WTC11 (cell line): ENCODE results near the gene DNAH7. TPM values are rescaled to one million over a fixed set of nuclear protein-coding genes. Genes with fewer than 3 reads are reported as not detected.

Experiments
- ATAC-seq: fragments of 200-7000 bp; cut with Tn5 transposase; 2 replicates; pipeline ENCODE4 v1.10.0; 2021; ENCODE audit warnings: mild to moderate bottlenecking, moderate library complexity
- CTCF ChIA-PET: fragments of 300-600 bp; sonication (Branson Sonifier 250); formaldehyde crosslinking; loops from one replicate; lab custom pipeline; 2021; ENCODE audit warnings: antibody characterized with exemption; lab: Charles Lee
- POLR2A ChIA-PET: fragments of 350-600 bp; sonication (Branson Sonifier 250); formaldehyde crosslinking; loops from one replicate; lab custom pipeline; 2021; ENCODE audit warnings: antibody characterized with exemption; lab: Charles Lee
- DNase-seq: peaks from one replicate; pipeline ENCODE4 v3.0.0; 2021; ENCODE audit warnings: low spot score
- H3K27ac Mint-ChIP-seq: 2 replicates; pipeline ENCODE4 v1.8.0; 2021; ENCODE audit warnings: mixed read lengths
- H3K27me3 Mint-ChIP-seq: 2 replicates; pipeline ENCODE4 v1.8.0; 2021; ENCODE audit warnings: low read depth, mild to moderate bottlenecking, moderate library complexity, mixed read lengths
- H3K36me3 Mint-ChIP-seq: 2 replicates; pipeline ENCODE4 v1.8.0; 2021; ENCODE audit warnings: mixed read lengths
- H3K4me1 Mint-ChIP-seq: 2 replicates; pipeline ENCODE4 v1.8.0; 2022; ENCODE audit warnings: mixed read lengths
- H3K4me3 Mint-ChIP-seq: 2 replicates; pipeline ENCODE4 v1.8.0; 2021; ENCODE audit warnings: mild to moderate bottlenecking, moderate library complexity, mixed read lengths
- H3K9me3 Mint-ChIP-seq: 2 replicates; pipeline ENCODE4 v1.8.0; 2021; ENCODE audit warnings: mixed read lengths
- ATF1 ChIP-seq: sonication (generic); formaldehyde crosslinking; IDR thresholded peaks from 2 replicates; pipeline ENCODE4 v1.8.1; 2023; ENCODE audit warnings: mild to moderate bottlenecking, moderate library complexity, missing genetic modification reagents
- CDX4 ChIP-seq: fragments of 250-450 bp; sonication (Bioruptor Pico); IDR thresholded peaks from 2 replicates; pipeline ENCODE4 v1.9.0; 2021; ENCODE audit warnings: moderate library complexity, mild to moderate bottlenecking, inconsistent platforms, borderline replicate concordance
- ELF4 ChIP-seq: sonication (generic); formaldehyde crosslinking; IDR thresholded peaks from 2 replicates; pipeline ENCODE4 v1.8.1; 2022; ENCODE audit warnings: low read depth, mild to moderate bottlenecking, moderate library complexity, missing genetic modification reagents
- EMX1 ChIP-seq: fragments of 250-450 bp; sonication (Bioruptor Pico); IDR thresholded peaks from 2 replicates; pipeline ENCODE4 v1.8.0; 2021; ENCODE audit warnings: mild to moderate bottlenecking
- ESRRA ChIP-seq: sonication (generic); formaldehyde crosslinking; IDR thresholded peaks from 2 replicates; pipeline ENCODE4 v1.8.1; 2022; ENCODE audit warnings: mild to moderate bottlenecking, missing genetic modification reagents, borderline replicate concordance
- ETV6 ChIP-seq: sonication (generic); formaldehyde crosslinking; IDR thresholded peaks from 2 replicates; pipeline ENCODE4 v1.8.1; 2022; ENCODE audit warnings: mild to moderate bottlenecking, missing genetic modification reagents
- HMGA2 ChIP-seq: fragments of 250-450 bp; sonication (Bioruptor Pico); IDR thresholded peaks from 2 replicates; pipeline ENCODE4 v1.4.0; 2021; ENCODE audit warnings: mild to moderate bottlenecking, moderate library complexity
- JAZF1 ChIP-seq: fragments of 250-450 bp; sonication (Bioruptor Pico); IDR thresholded peaks from 2 replicates; pipeline ENCODE4 v1.9.0; 2021; ENCODE audit warnings: moderate library complexity, mild to moderate bottlenecking, inconsistent platforms
- MYBL2 ChIP-seq: sonication (generic); formaldehyde crosslinking; IDR thresholded peaks from 2 replicates; pipeline ENCODE4 v1.8.1; 2023; ENCODE audit warnings: mild to moderate bottlenecking, moderate library complexity, missing genetic modification reagents
- NFE2L1 ChIP-seq: sonication (generic); formaldehyde crosslinking; IDR thresholded peaks from 2 replicates; pipeline ENCODE4 v1.8.1; 2023; ENCODE audit warnings: missing genetic modification reagents
- NFYB ChIP-seq: sonication (generic); formaldehyde crosslinking; conservative IDR thresholded peaks from 2 replicates; pipeline ENCODE4 v1.8.0; 2022; ENCODE audit warnings: low read depth, missing genetic modification reagents
- NR2C2 ChIP-seq: sonication (generic); formaldehyde crosslinking; IDR thresholded peaks from 2 replicates; pipeline ENCODE4 v1.8.0; 2022; ENCODE audit warnings: mild to moderate bottlenecking, missing genetic modification reagents
- NR3C1 ChIP-seq: sonication (generic); formaldehyde crosslinking; conservative IDR thresholded peaks from 2 replicates; pipeline ENCODE4 v1.8.1; 2023; ENCODE audit warnings: low read depth, mild to moderate bottlenecking, missing genetic modification reagents
- SMAD4 ChIP-seq: sonication (generic); formaldehyde crosslinking; IDR thresholded peaks from 2 replicates; pipeline ENCODE4 v1.8.0; 2022; ENCODE audit warnings: mild to moderate bottlenecking, missing genetic modification reagents
- SOX15 ChIP-seq: fragments of 250-450 bp; sonication (Bioruptor Pico); IDR thresholded peaks from 2 replicates; pipeline ENCODE4 v1.9.0; 2021; ENCODE audit warnings: mild to moderate bottlenecking
- SP1 ChIP-seq: sonication (generic); formaldehyde crosslinking; conservative IDR thresholded peaks from 2 replicates; pipeline ENCODE4 v1.8.1; 2022; ENCODE audit warnings: missing genetic modification reagents
- TP53 ChIP-seq: sonication (generic); formaldehyde crosslinking; IDR thresholded peaks from 2 replicates; pipeline ENCODE4 v1.8.1; 2023; ENCODE audit warnings: mild to moderate bottlenecking, missing genetic modification reagents
- ZMAT4 ChIP-seq: fragments of 250-450 bp; sonication (Bioruptor Pico); IDR thresholded peaks from 2 replicates; pipeline ENCODE4 v1.9.0; 2021; ENCODE audit warnings: mild to moderate bottlenecking
- ZNF138 ChIP-seq: sonication (generic); formaldehyde crosslinking; conservative IDR thresholded peaks from 2 replicates; pipeline ENCODE4 v1.8.1; 2022; ENCODE audit warnings: mild to moderate bottlenecking, moderate library complexity, missing genetic modification reagents
- ZNF263 ChIP-seq: sonication (generic); formaldehyde crosslinking; IDR thresholded peaks from 2 replicates; pipeline ENCODE4 v1.8.1; 2022; ENCODE audit warnings: low read depth, mild to moderate bottlenecking, moderate library complexity, missing genetic modification reagents
- ZNF317 ChIP-seq: sonication (generic); formaldehyde crosslinking; IDR thresholded peaks from 2 replicates; pipeline ENCODE4 v1.8.1; 2023; ENCODE audit warnings: low read depth, mild to moderate bottlenecking, moderate library complexity, missing genetic modification reagents, borderline replicate concordance
- ZNF396 ChIP-seq: fragments of 250-450 bp; sonication (Bioruptor Pico); IDR thresholded peaks from 2 replicates; pipeline ENCODE4 v1.8.0; 2021; ENCODE audit warnings: mild to moderate bottlenecking, moderate library complexity, borderline replicate concordance
- ZNF423 ChIP-seq: fragments of 250-450 bp; sonication (Bioruptor Pico); IDR thresholded peaks from 2 replicates; pipeline ENCODE4 v2.1.2; 2022; ENCODE audit warnings: mild to moderate bottlenecking, moderate library complexity
- total RNA-seq: library from RNA; stranded (reverse); gene quantifications from 3 replicates; pipeline ENCODE4 v1.2.3, GENCODE V29; 2021
- TF ChIP-seq, protein P1 (sequence below): sonication (generic); formaldehyde crosslinking; IDR thresholded peaks from 2 replicates; pipeline ENCODE4 v1.8.0; 2022; ENCODE audit warnings: mild to moderate bottlenecking, missing genetic modification reagents
- TF ChIP-seq, protein P2 (sequence below): sonication (generic); formaldehyde crosslinking; IDR thresholded peaks from 2 replicates; pipeline ENCODE4 v1.8.1; 2023; ENCODE audit warnings: mild to moderate bottlenecking, missing genetic modification reagents, moderate library complexity

The DNAH7 gene
- total RNA-seq, 1 experiment from 2014 or later = 0.04 TPM

DNA sequence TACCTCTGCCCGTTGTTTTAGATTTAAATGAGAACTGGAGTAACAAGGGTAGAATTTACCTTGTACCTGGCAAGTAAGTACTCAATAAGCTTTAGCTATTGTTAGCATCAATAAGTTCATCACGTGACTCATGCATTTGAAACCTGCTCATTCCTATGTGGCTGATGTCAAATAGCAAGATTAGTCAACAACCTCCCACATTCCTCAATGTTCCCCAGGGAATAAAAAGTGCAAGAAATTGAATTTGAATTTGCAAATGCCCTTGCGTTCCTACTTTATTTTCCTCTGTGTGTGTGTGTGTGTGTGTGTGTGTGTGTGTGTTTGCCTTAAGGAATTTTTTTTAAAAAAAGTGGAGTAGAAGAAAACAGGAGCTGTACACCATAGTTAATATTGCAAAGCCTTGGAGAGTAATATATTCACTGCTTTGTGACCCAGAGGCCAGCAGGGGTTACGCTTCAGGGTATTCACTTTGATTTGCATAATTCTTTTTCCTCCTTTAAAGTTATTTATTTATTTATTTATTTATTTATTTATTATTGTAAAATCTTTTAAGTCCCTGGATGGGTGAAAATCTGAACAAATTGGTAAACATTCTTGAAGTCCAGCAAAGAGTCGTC, 43.9 kb upstream of the DNAH7 start (continued):
- TF ChIP-seq HMGA2 (CRISPR knock-in tag) = peak; percentile 20; the same call in 1 of the 2 replicates

GRCh38 chr2:196108604-196109003, 40.0 kb upstream of the DNAH7 start:
- Mint-ChIP-seq H3K4me1 (peaks cover 31% of the 10 kb centered on the region), H3K27me3 (no peaks in the 10 kb centered on the region)
- no peak for ATAC-seq

GRCh38 chr2:196105951-196106350, 37.3 kb upstream of the DNAH7 start:
- no peak overlapping the region for H3K27ac Mint-ChIP-seq
- H3K4me1 Mint-ChIP-seq = peaks cover 30% of the 10 kb centered on the region
- H3K9me3 Mint-ChIP-seq = peaks cover 8% of the 10 kb centered on the region
- no peak overlapping the region for H3K4me3 Mint-ChIP-seq
- TF ChIP-seq ESRRA (no peak), ATF1 (CRISPR knock-in tag) (no peak), NFE2L1 (CRISPR knock-in tag) (no peak), NFYB (CRISPR knock-in tag) (no peak), EMX1 (CRISPR knock-in tag) (no peak), ZNF138 (no peak), ZNF263 (CRISPR knock-in tag) (no peak), ZMAT4 (no peak), NR3C1 (CRISPR knock-in tag) (no peak), SMAD4 (CRISPR knock-in tag) (no peak)
- no peaks in the 10 kb centered on the region for H3K27me3 Mint-ChIP-seq
- peaks cover 3% of the 10 kb centered on the region; the same call in 1 of the 2 replicates for H3K36me3 Mint-ChIP-seq
- POLR2A ChIA-PET = no interaction called here
- ATAC-seq = no peak
- DNase-seq = no peak
- CTCF ChIA-PET = no interaction called here

More at GRCh38 chr2:196108604-196109003, 40.0 kb upstream of the DNAH7 start:
- Mint-ChIP-seq H3K9me3 (peaks cover 1% of the 10 kb centered on the region; the same call in 1 of the 2 replicates), H3K4me3 (no peak overlapping the region), H3K27ac (0 out of 2 replicates have a peak overlapping the region, but pooled peaks have one; percentile 2), H3K36me3 (no peaks in the 10 kb centered on the region)
- POLR2A ChIA-PET = no interaction called here
- CTCF ChIA-PET = no interaction called here
- DNase-seq = no peak
- TF ChIP-seq CDX4 (CRISPR knock-in tag) = no peak
- TF ChIP-seq SOX15 = no peak
- TF ChIP-seq TP53 (CRISPR knock-in tag) = no peak
- TF ChIP-seq, protein P1, sequence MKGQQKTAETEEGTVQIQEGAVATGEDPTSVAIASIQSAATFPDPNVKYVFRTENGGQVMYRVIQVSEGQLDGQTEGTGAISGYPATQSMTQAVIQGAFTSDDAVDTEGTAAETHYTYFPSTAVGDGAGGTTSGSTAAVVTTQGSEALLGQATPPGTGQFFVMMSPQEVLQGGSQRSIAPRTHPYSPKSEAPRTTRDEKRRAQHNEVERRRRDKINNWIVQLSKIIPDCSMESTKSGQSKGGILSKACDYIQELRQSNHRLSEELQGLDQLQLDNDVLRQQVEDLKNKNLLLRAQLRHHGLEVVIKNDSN = no peak
- TF ChIP-seq MYBL2 (CRISPR knock-in tag) = no peak
- no peak for TF ChIP-seq ZNF423
- no peak for TF ChIP-seq ELF4
- TF ChIP-seq SP1 (CRISPR knock-in tag) = no peak
- no peak for TF ChIP-seq ETV6 (CRISPR knock-in tag)
- no peak for TF ChIP-seq JAZF1 (CRISPR knock-in tag)
- TF ChIP-seq, protein P2, sequence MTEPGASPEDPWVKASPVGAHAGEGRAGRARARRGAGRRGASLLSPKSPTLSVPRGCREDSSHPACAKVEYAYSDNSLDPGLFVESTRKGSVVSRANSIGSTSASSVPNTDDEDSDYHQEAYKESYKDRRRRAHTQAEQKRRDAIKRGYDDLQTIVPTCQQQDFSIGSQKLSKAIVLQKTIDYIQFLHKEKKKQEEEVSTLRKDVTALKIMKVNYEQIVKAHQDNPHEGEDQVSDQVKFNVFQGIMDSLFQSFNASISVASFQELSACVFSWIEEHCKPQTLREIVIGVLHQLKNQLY (CRISPR knock-in tag) = no peak
- no peak for TF ChIP-seq ZNF396 (CRISPR knock-in tag)
- no peak for TF ChIP-seq ZNF317 (CRISPR knock-in tag)
- no peak for TF ChIP-seq NR2C2
